ENCODE results near the gene ZRANB3.

Gene ZRANB3

GRCh38 chr2:135162786-135163185, 368.2 kb downstream of the ZRANB3 start:
- no peaks in the 10 kb centered on the region for H3K9me3 ChIP-seq (replicated peaks in 1 of 11)
- peaks cover 79 to 99% (median 88%) of the 10 kb centered on the region in 11 experiments for H3K36me3 ChIP-seq
- H4K20me1 ChIP-seq: no peaks in the 10 kb centered on the region
- no peak overlapping the region for H3K27ac ChIP-seq
- H3K27me3 ChIP-seq: no peaks in the 10 kb centered on the region
- H3K9ac ChIP-seq: no peak overlapping the region
- H3K4me1 ChIP-seq: no peaks in the 10 kb centered on the region
- no peak overlapping the region for H3K4me2 ChIP-seq
- H3K4me3 ChIP-seq: no peak overlapping the region
- TF ChIP-seq Cebpa-rat (IDR thresholded peaks at IDR 0.05): no peak

GRCh38 chr2:135162377-135162776, 368.6 kb downstream of the ZRANB3 start:
- Histone ChIP-seq H4K20me1 (no peaks in the 10 kb centered on the region), H3K9me3 (replicated peaks in 1 of 11) (no peaks in the 10 kb centered on the region), H3K9ac (no peak overlapping the region), H3K4me3 (no peak overlapping the region), H3K36me3 (peaks cover 79 to 99% (median 88%) of the 10 kb centered on the region in 11 experiments), H3K27ac (no peak overlapping the region), H3K4me1 (no peaks in the 10 kb centered on the region), H3K4me2 (no peak overlapping the region), H3K27me3 (no peaks in the 10 kb centered on the region)
- no peak for TF ChIP-seq Cebpa-rat (IDR thresholded peaks at IDR 0.05)

DNA sequence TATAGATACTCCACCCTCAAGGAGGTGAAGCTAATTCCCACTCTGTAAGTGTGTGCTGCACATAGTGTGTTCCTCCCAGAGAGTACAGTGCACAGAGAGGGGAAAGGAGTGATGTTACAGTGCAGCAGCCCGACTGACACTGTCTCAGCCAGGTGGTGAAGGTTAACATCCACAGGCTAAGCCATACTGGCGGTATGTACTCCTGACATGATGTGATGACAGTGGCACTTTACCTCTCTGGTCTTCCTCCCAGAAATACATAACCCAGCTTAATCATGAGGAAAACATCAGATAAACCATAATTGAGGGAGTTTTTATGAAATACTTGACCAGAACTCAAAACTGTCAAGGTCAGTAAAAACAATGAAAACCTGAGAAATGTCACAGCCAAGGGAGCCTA, 371.8 kb downstream of the ZRANB3 start:
- Histone ChIP-seq H3K4me3 (no peak overlapping the region), H3K9ac (no peak overlapping the region), H3K36me3 (peaks cover 83 to 99% (median 92%) of the 10 kb centered on the region in 11 experiments), H3K27me3 (no peaks in the 10 kb centered on the region), H3K9me3 (replicated peaks in 1 of 11) (no peaks in the 10 kb centered on the region), H3K4me2 (no peak overlapping the region), H3K4me1 (no peaks in the 10 kb centered on the region), H3K27ac (no peak overlapping the region), H4K20me1 (no peaks in the 10 kb centered on the region)
- TF ChIP-seq Cebpa-rat (IDR thresholded peaks at IDR 0.05): no peak

GRCh38 chr2:135157856-135158255, 373.2 kb downstream of the ZRANB3 start:
- no peaks in the 10 kb centered on the region for H3K27me3 ChIP-seq
- H3K9me3 ChIP-seq (replicated peaks in 1 of 11): no peaks in the 10 kb centered on the region
- no peak overlapping the region for H3K4me3 ChIP-seq
- no peak overlapping the region for H3K27ac ChIP-seq
- TF ChIP-seq Cebpa-rat (IDR thresholded peaks at IDR 0.05): no peak
- peaks cover 81 to 97% (median 91%) of the 10 kb centered on the region in 11 experiments for H3K36me3 ChIP-seq
- H3K9ac ChIP-seq: no peak overlapping the region
- H4K20me1 ChIP-seq: no peaks in the 10 kb centered on the region
- no peak overlapping the region for H3K4me2 ChIP-seq
- no peaks in the 10 kb centered on the region for H3K4me1 ChIP-seq

DNA sequence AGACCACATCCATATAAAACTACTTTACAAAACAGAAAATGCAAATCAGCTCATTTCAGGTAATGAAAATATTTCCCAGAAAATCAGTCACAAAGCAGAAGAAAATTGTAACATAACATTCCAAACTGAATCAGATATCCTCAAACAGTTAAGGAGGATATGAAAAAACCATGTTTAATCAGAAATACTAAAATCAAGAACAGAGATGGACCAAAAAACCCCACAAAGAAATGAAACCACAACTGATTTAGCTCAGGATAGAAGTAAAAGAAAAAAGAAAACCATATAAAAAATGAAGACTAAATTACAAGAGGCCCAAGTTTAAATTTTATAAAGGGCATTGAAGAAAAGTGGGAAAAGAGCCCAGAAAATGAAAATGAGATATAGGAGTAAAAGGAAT, 376.1 kb downstream of the ZRANB3 start:
- H3K9me3 ChIP-seq (replicated peaks in 1 of 11): no peaks in the 10 kb centered on the region
- H3K4me1 ChIP-seq: no peaks in the 10 kb centered on the region
- H3K27me3 ChIP-seq: no peaks in the 10 kb centered on the region
- peaks cover 92 to 100% (median 97%) of the 10 kb centered on the region in 11 experiments for H3K36me3 ChIP-seq
- TF ChIP-seq Cebpa-rat (IDR thresholded peaks at IDR 0.05): no peak
- H3K27ac ChIP-seq: no peak overlapping the region
- no peak overlapping the region for H3K4me3 ChIP-seq
- no peak overlapping the region for H3K9ac ChIP-seq
- no peak overlapping the region for H3K4me2 ChIP-seq
- no peaks in the 10 kb centered on the region for H4K20me1 ChIP-seq

- H3K36me3 ChIP-seq: peaks cover 75 to 97% (median 86%) of the 10 kb centered on the region in 11 experiments
- TF ChIP-seq Cebpa-rat (IDR thresholded peaks at IDR 0.05): no peak
- H3K27ac ChIP-seq: no peak overlapping the region
- H3K9ac ChIP-seq: no peak overlapping the region
- no peaks in the 10 kb centered on the region for H3K27me3 ChIP-seq
- no peak overlapping the region for H3K4me3 ChIP-seq
- no peaks in the 10 kb centered on the region for H3K4me1 ChIP-seq
- H4K20me1 ChIP-seq: no peaks in the 10 kb centered on the region
- H3K4me2 ChIP-seq: no peak overlapping the region
- H3K9me3 ChIP-seq (replicated peaks in 1 of 11): no peaks in the 10 kb centered on the region
Measured at GRCh38 chr2:135152361-135152760, 378.7 kb downstream of the ZRANB3 start.

- Histone ChIP-seq H3K4me1 (no peaks in the 10 kb centered on the region), H3K4me2 (no peak overlapping the region), H3K36me3 (peaks cover 74 to 97% (median 85%) of the 10 kb centered on the region in 11 experiments), H3K27me3 (no peaks in the 10 kb centered on the region), H3K9ac (no peak overlapping the region), H3K27ac (no peak overlapping the region), H3K9me3 (replicated peaks in 1 of 11) (no peaks in the 10 kb centered on the region), H3K4me3 (no peak overlapping the region), H4K20me1 (no peaks in the 10 kb centered on the region)
- TF ChIP-seq Cebpa-rat (IDR thresholded peaks at IDR 0.05): no peak
Measured at GRCh38 chr2:135151615-135152014, 379.4 kb downstream of the ZRANB3 start.

DNA sequence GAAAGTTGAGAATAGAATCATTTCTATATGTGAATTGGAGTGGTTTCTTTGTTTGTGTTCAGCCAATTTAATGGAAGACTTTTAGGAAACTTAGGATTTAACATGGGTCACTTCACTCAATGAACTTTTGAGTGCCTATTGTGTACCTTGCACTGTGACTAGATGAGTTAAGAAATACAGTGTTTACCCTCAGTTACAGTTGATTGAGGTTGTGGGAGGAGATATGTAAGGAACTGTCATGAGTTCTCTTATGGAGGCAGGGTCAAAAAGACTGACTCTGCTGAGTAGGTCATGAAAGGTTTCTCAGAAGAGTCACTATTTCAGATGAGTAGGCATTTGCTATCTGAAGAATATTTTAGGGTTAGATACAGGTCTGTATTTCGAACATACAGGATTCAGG, 380.3 kb downstream of the ZRANB3 start:
- Histone ChIP-seq H3K27me3 (no peaks in the 10 kb centered on the region), H3K4me2 (no peak overlapping the region), H3K36me3 (peaks cover 73 to 97% (median 82%) of the 10 kb centered on the region in 11 experiments), H3K4me3 (no peak overlapping the region), H3K9me3 (replicated peaks in 1 of 11) (0 out of 22 replicates have a peak, but pooled peaks cover 0 to 5% (median 0%) of the 10 kb centered on the region in 11 experiments), H3K4me1 (no peaks in the 10 kb centered on the region), H3K9ac (no peak overlapping the region), H3K27ac (no peak overlapping the region), H4K20me1 (no peaks in the 10 kb centered on the region)
- TF ChIP-seq Cebpa-rat (IDR thresholded peaks at IDR 0.05): no peak

GRCh38 chr2:135149251-135149650, 381.8 kb downstream of the ZRANB3 start:
- Histone ChIP-seq H3K36me3 (peaks cover 70 to 97% (median 78%) of the 10 kb centered on the region in 11 experiments), H3K4me2 (no peak overlapping the region), H3K4me3 (no peak overlapping the region), H3K27ac (no peak overlapping the region), H3K27me3 (no peaks in the 10 kb centered on the region), H3K9me3 (replicated peaks in 1 of 11) (peaks cover 3 to 11% (median 5%) of the 10 kb centered on the region in 11 experiments), H3K9ac (no peak overlapping the region), H4K20me1 (no peaks in the 10 kb centered on the region), H3K4me1 (no peaks in the 10 kb centered on the region)
- TF ChIP-seq Cebpa-rat (IDR thresholded peaks at IDR 0.05): no peak

DNA sequence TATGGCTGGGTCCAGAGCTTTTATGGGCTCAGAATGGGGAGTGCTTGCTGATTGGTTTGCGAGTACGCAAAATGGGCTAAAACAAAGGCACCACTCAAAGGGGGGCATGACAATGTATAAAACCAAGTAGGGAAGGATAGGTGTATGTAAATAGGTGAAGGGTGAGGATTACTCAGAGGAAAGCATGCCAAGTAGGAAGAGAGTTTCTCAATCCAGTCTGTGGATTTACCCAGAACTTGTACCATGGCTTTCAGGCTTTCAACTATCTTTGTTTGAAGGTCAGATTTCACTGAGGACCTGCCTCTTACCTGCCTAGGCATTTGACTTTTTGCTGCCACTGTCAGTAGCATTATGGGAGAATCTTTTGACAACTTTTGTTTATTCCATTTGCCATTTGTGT, 386.7 kb downstream of the ZRANB3 start:
- H3K4me2 ChIP-seq: no peak overlapping the region
- no peak for TF ChIP-seq Cebpa-rat (IDR thresholded peaks at IDR 0.05)
- H4K20me1 ChIP-seq: peaks cover 0 to 4% (median 0%) of the 10 kb centered on the region in 11 experiments; a peak in 1 of 22 replicates
- H3K27me3 ChIP-seq: no peaks in the 10 kb centered on the region
- H3K4me3 ChIP-seq: 0 out of 20 replicates have a peak overlapping the region, but pooled peaks of 1 of the 10 experiments have one; percentile 32
- no peaks in the 10 kb centered on the region for H3K4me1 ChIP-seq
- H3K27ac ChIP-seq: no peak overlapping the region
- H3K9me3 ChIP-seq (replicated peaks in 1 of 11): peaks cover 36 to 48% (median 44%) of the 10 kb centered on the region in 11 experiments
- peaks cover 68 to 95% (median 77%) of the 10 kb centered on the region in 11 experiments for H3K36me3 ChIP-seq
- H3K9ac ChIP-seq: no peak overlapping the region
